A673 (cell line): ENCODE results near the gene PRTN3. TPM values are rescaled to one million over a fixed set of nuclear protein-coding genes. Genes with fewer than 3 reads are reported as not detected.

Experiments used
- BruUV-seq: library from RNA; stranded (reverse); fragments of 400-500 nt; replicated peaks from 2 replicates; lab custom pipeline; 2021; lab: Mats Ljungman, UMichigan
- CTCF ChIA-PET: fragments of 300-600 bp; sonication (Branson Sonifier 250); formaldehyde crosslinking; loops from one replicate; lab custom pipeline; 2022; ENCODE audit warnings: antibody characterized with exemption; lab: Charles Lee
- POLR2A ChIA-PET: fragments of 300-600 bp; sonication (Branson Sonifier 250); formaldehyde crosslinking; loops from one replicate; lab custom pipeline; 2022; ENCODE audit warnings: antibody characterized with exemption; ENCODE audit not compliant: low non-redundant PET; lab: Charles Lee
- DNase-seq: peaks from one replicate; pipeline ENCODE4 v3.0.0-alpha.2; 2015; ENCODE audit warnings: low spot score
- H3K27ac ChIP-seq: fragments of 200-600 bp; sonication (generic); 2 replicates; pipeline ENCODE4 v1.5.1; 2016; ENCODE audit warnings: mixed run types, low read depth, mild to moderate bottlenecking, mixed read lengths, antibody characterized with exemption, low read length; ENCODE audit not compliant: poor library complexity, severe bottlenecking
- H3K27me3 ChIP-seq: fragments of 200-600 bp; sonication (generic); replicated peaks from 2 replicates; pipeline ENCODE4 v1.6.1; 2017; ENCODE audit warnings: mixed run types, low read depth, mild to moderate bottlenecking, mixed read lengths, antibody characterized with exemption, low read length; ENCODE audit not compliant: insufficient read depth, poor library complexity
- H3K36me3 ChIP-seq: fragments of 200-600 bp; sonication (generic); 2 replicates; pipeline ENCODE4 v1.6.1; 2016; ENCODE audit warnings: mixed run types, mild to moderate bottlenecking, mixed read lengths, antibody characterized with exemption, low read length; ENCODE audit not compliant: insufficient read depth, poor library complexity, severe bottlenecking
- H3K4me1 ChIP-seq: fragments of 200-600 bp; sonication (generic); 2 replicates; pipeline ENCODE4 v1.6.1; 2017; ENCODE audit warnings: mixed run types, mild to moderate bottlenecking, mixed read lengths, antibody characterized with exemption, low read length; ENCODE audit not compliant: insufficient read depth, poor library complexity, severe bottlenecking
- H3K4me3 ChIP-seq: fragments of 200-600 bp; sonication (generic); 2 replicates; pipeline ENCODE4 v1.5.1; 2016; ENCODE audit warnings: low read depth, mixed run types, mild to moderate bottlenecking, mixed read lengths, low read length; ENCODE audit not compliant: poor library complexity, severe bottlenecking
- H3K9me3 ChIP-seq: fragments of 200-600 bp; sonication (generic); 2 replicates; pipeline ENCODE4 v1.6.1; 2016; ENCODE audit warnings: mixed run types, low read depth, mild to moderate bottlenecking, mixed read lengths, antibody characterized with exemption, low read length; ENCODE audit not compliant: poor library complexity, severe bottlenecking
- CTCF ChIP-seq: fragments of 300-800, 200-600 bp; sonication (generic); conservative IDR thresholded peaks from 2 replicates; pipeline ENCODE4 v1.5.1; 2017; ENCODE audit warnings: low read depth, mild to moderate bottlenecking, antibody characterized with exemption, low read length, moderate library complexity, mixed read lengths
- EZH2 ChIP-seq: fragments of 200-600 bp; sonication (generic); IDR thresholded peaks from 2 replicates; pipeline ENCODE4 v1.6.1; 2017; ENCODE audit warnings: borderline replicate concordance, low read depth, mild to moderate bottlenecking, mixed read lengths, antibody characterized with exemption, low read length; ENCODE audit not compliant: poor library complexity, severe bottlenecking
- intact Hi-C: fragments of 100-400 bp; cut with micrococcal nuclease; formaldehyde crosslinking; loops from one replicate; pipeline ENCODE4 v1.10.0; 2022; ENCODE audit not compliant: unreplicated experiment
- total RNA-seq: library from RNA; stranded (reverse); gene quantifications from 2 replicates; pipeline ENCODE4 v1.2.3, GENCODE V29; 2021

The PRTN3 gene
- total RNA-seq, 1 experiment from 2014 or later, result not detected

- peaks cover 15% of the 10 kb centered on the region for H3K4me1 ChIP-seq
- no TSS peak for BruUV-seq
- intact Hi-C loops, result no loop called here
- ChIA-PET POLR2A (interaction anchor here (0.6 kb wide), 1 partner anchor 69 kb away, joined by 4 read pairs; the partner anchor contains the start of gene R3HDM4), CTCF (no interaction called here)
- TF ChIP-seq CTCF (no peak), EZH2 (no peak)
- no peak for DNase-seq
- peaks cover 7% of the 10 kb centered on the region for H3K27me3 ChIP-seq
- H3K4me3 ChIP-seq, result peak overlapping the region; percentile 33
- H3K36me3 ChIP-seq, result no peaks in the 10 kb centered on the region
- no peak overlapping the region for H3K27ac ChIP-seq
- no peaks in the 10 kb centered on the region for H3K9me3 ChIP-seq
Observed at GRCh38 chr19:843836-844545, 3.2 kb downstream of the PRTN3 start.

GRCh38 chr19:844546-844971 is 3.8 kb downstream of the PRTN3 start:
- ChIA-PET POLR2A (no interaction called here), CTCF (no interaction called here)
- H3K4me1 ChIP-seq, result peaks cover 10% of the 10 kb centered on the region
- peaks cover 7% of the 10 kb centered on the region for H3K27me3 ChIP-seq
- no peak overlapping the region for H3K27ac ChIP-seq
- H3K4me3 ChIP-seq, result no peak overlapping the region
- intact Hi-C loops, result no loop called here
- H3K9me3 ChIP-seq, result no peaks in the 10 kb centered on the region
- BruUV-seq, result no TSS peak
- no peak for DNase-seq
- H3K36me3 ChIP-seq, result no peaks in the 10 kb centered on the region
- TF ChIP-seq CTCF, result no peak
- TF ChIP-seq EZH2, result no peak

DNA sequence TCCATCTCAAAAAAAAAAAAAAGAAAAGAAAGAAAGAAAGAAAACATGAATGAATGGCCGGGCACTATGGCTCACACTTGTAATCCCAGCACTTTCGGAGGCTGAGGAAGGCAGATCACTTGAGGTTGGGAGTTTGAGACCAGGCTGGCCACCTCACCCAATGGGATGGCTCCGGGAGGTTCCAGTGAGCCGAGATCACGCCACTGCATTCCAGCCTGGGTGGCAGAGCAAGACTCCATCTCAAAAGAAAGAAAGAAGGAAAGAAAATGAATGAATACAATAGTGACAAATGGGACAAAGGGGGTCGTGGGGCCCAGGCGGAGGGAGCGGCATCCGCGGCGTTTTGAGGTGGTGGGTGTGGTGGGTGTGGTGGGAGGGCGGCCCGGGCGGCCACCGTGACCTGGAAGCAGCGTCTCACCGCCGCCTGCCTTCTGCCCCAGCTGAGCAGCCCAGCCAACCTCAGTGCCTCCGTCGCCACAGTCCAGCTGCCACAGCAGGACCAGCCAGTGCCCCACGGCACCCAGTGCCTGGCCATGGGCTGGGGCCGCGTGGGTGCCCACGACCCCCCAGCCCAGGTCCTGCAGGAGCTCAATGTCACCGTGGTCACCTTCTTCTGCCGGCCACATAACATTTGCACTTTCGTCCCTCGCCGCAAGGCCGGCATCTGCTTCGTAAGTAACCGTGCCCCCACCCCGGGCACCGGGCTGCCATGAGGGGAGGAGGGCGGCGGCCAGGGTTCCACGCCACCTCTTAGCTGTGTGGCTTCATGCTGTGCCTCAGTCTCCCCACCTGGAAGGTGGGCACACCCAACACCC is 5.1 kb downstream of the PRTN3 start:
- ChIA-PET CTCF (no interaction called here), POLR2A (no interaction called here)
- TF ChIP-seq CTCF (no peak), EZH2 (no peak)
- no TSS peak for BruUV-seq
- Histone ChIP-seq H3K27me3 (peaks cover 7% of the 10 kb centered on the region), H3K4me3 (no peak overlapping the region), H3K9me3 (no peaks in the 10 kb centered on the region), H3K36me3 (no peaks in the 10 kb centered on the region), H3K4me1 (peaks cover 8% of the 10 kb centered on the region), H3K27ac (no peak overlapping the region)
- intact Hi-C loops, result no loop called here
- no peak for DNase-seq
